DND-41 (cell line): ENCODE measurements around the gene DGUOK.

ENCODE experiments used
- EZH2 ChIP-seq: IDR thresholded peaks from 3 replicates; pipeline ENCODE4 v1.6.1; 2012; ENCODE audit warnings: borderline replicate concordance, low read depth, mild to moderate bottlenecking, moderate library complexity, low read length, inconsistent platforms; ENCODE audit not compliant: severe bottlenecking
- TF ChIP-seq, protein P1 (sequence below): IDR thresholded peaks from 2 replicates; pipeline ENCODE4 v1.5.1; 2012; ENCODE audit warnings: borderline replicate concordance, low read length, moderate library complexity, mild to moderate bottlenecking; ENCODE audit not compliant: poor library complexity, severe bottlenecking; ENCODE audit errors: extremely low read depth

DNA sequence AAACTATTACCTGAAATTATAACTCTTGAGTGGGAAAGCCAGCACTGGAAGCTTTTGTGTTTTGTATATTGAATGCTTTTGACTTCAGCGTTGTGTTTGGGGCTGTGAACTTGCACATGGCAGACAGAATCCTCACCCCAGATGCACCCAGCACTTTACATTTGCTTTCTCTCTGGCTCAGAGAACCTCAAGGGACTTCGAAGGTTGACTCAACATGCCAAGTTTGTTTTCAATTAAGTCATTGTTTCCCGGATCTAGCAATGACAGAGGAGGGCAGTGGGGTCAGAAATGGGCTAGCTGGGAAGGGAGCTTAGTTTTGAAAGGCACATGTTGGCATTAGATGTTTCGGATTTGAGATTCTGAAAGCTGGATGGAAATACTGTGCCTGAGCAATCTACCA is 80.4 kb downstream of the DGUOK start:
- TF ChIP-seq, protein P1, sequence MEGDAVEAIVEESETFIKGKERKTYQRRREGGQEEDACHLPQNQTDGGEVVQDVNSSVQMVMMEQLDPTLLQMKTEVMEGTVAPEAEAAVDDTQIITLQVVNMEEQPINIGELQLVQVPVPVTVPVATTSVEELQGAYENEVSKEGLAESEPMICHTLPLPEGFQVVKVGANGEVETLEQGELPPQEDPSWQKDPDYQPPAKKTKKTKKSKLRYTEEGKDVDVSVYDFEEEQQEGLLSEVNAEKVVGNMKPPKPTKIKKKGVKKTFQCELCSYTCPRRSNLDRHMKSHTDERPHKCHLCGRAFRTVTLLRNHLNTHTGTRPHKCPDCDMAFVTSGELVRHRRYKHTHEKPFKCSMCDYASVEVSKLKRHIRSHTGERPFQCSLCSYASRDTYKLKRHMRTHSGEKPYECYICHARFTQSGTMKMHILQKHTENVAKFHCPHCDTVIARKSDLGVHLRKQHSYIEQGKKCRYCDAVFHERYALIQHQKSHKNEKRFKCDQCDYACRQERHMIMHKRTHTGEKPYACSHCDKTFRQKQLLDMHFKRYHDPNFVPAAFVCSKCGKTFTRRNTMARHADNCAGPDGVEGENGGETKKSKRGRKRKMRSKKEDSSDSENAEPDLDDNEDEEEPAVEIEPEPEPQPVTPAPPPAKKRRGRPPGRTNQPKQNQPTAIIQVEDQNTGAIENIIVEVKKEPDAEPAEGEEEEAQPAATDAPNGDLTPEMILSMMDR, result no peak
- no peak for TF ChIP-seq EZH2
